IMR-90 (cell line): Measurements from ENCODE around the gene IGFBPL1. TPM values are rescaled to one million over a fixed set of nuclear protein-coding genes. Genes with fewer than 3 reads are reported as not detected.

Experiments
- ATAC-seq: fragments of 200-7000 bp; cut with Tn5 transposase; 2 replicates; pipeline ENCODE4 v1.9.1; 2020; ENCODE audit warnings: low read depth, mild to moderate bottlenecking, moderate library complexity
- BruUV-seq: library from RNA; stranded (reverse); fragments of 400-500 nt; replicated peaks from 2 replicates; lab custom pipeline; 2021; lab: Mats Ljungman, UMichigan
- CTCF ChIA-PET: fragments of 300-600 bp; formaldehyde crosslinking; extraction: SDS; loops from one replicate; lab custom pipeline; 2021; ENCODE audit warnings: antibody characterized with exemption; lab: Yijun Ruan, JAX
- POLR2A ChIA-PET: fragments of 300-600 bp; sonication (Branson Sonifier 250); formaldehyde crosslinking; loops from one replicate; lab custom pipeline; 2022; ENCODE audit warnings: antibody characterized with exemption; ENCODE audit not compliant: unreplicated experiment; lab: Charles Lee
- DNase-seq: peaks from one replicate; pipeline ENCODE4 v3.0.0; 2013
- H2AFZ ChIP-seq: replicated peaks from 2 replicates; pipeline ENCODE3; 2013; ENCODE audit warnings: low read length, mild to moderate bottlenecking; ENCODE audit not compliant: poor library complexity
- H2AK5ac ChIP-seq: 2 replicates; pipeline ENCODE4 v1.6.1; 2013; ENCODE audit warnings: low read depth, low read length, inconsistent platforms
- H2AK9ac ChIP-seq: replicated peaks from 2 replicates; pipeline ENCODE3; 2013; ENCODE audit warnings: mild to moderate bottlenecking, low read depth, low read length, moderate library complexity; ENCODE audit not compliant: poor library complexity
- H2BK120ac ChIP-seq: 2 replicates; pipeline ENCODE4 v1.6.1; 2013; ENCODE audit warnings: low read depth, low read length, inconsistent platforms
- H2BK15ac ChIP-seq: 3 replicates; pipeline ENCODE4 v1.6.1; 2013; ENCODE audit warnings: low read depth, low read length, inconsistent platforms
- H2BK20ac ChIP-seq: 2 replicates; pipeline ENCODE4 v1.6.1; 2013; ENCODE audit warnings: low read depth, mild to moderate bottlenecking, inconsistent platforms, low read length, moderate library complexity
- H2BK5ac ChIP-seq: 2 replicates; pipeline ENCODE4 v1.6.1; 2013; ENCODE audit warnings: mild to moderate bottlenecking, low read depth, low read length, inconsistent platforms; ENCODE audit not compliant: poor library complexity, severe bottlenecking
- H3K14ac ChIP-seq: replicated peaks from 2 replicates; pipeline ENCODE4 v1.6.1; 2013; ENCODE audit warnings: low read depth, low read length, inconsistent platforms
- H3K18ac ChIP-seq: 2 replicates; pipeline ENCODE4 v1.6.1; 2013; ENCODE audit warnings: low read depth, low read length, control low read depth
- H3K23ac ChIP-seq: 2 replicates; pipeline ENCODE4 v1.6.1; 2013; ENCODE audit warnings: low read depth, low read length, inconsistent platforms
- H3K27ac ChIP-seq: 2 replicates; pipeline ENCODE4 v1.5.1; 2013; ENCODE audit warnings: mild to moderate bottlenecking, control low read depth, low read length; ENCODE audit not compliant: insufficient read depth
- H3K27me3 ChIP-seq: 2 replicates; pipeline ENCODE4 v1.6.1; 2013; ENCODE audit warnings: low read length; ENCODE audit not compliant: control insufficient read depth, insufficient read depth
- H3K36me3 ChIP-seq: 2 replicates; pipeline ENCODE4 v1.6.1; 2013; ENCODE audit warnings: low read length, mixed read lengths; ENCODE audit not compliant: control insufficient read depth, insufficient read depth
- H3K4ac ChIP-seq: 2 replicates; pipeline ENCODE4 v1.6.1; 2013; ENCODE audit warnings: low read depth, low read length, inconsistent platforms
- H3K4me1 ChIP-seq: 2 replicates; pipeline ENCODE4 v1.6.1; 2013; ENCODE audit warnings: low read length, mixed read lengths; ENCODE audit not compliant: control insufficient read depth, insufficient read depth
- H3K4me2 ChIP-seq: 2 replicates; pipeline ENCODE4 v1.6.1; 2013; ENCODE audit warnings: low read depth, mild to moderate bottlenecking, control low read depth, low read length, moderate library complexity
- H3K4me3 ChIP-seq: 2 replicates; pipeline ENCODE4 v1.5.1; 2013; ENCODE audit warnings: low read depth, mild to moderate bottlenecking, control low read depth, low read length, moderate library complexity; ENCODE audit not compliant: insufficient read depth
- H3K56ac ChIP-seq: 2 replicates; pipeline ENCODE4 v1.6.1; 2013; ENCODE audit warnings: low read length, inconsistent platforms; ENCODE audit not compliant: insufficient read depth; ENCODE audit errors: extremely low read depth
- H3K79me1 ChIP-seq, 2 experiments: 2 replicates each; pipeline ENCODE4 v1.6.1; 2013; ENCODE audit warnings: low read length in 2 of 2, inconsistent platforms in 1 of 2, low read depth in 1 of 2
- H3K9ac ChIP-seq: 2 replicates; pipeline ENCODE4 v1.6.1; 2013; ENCODE audit warnings: low read depth, low read length, control low read depth
- H3K9me1 ChIP-seq: 2 replicates; pipeline ENCODE4 v1.6.1; 2013; ENCODE audit warnings: low read length, inconsistent platforms; ENCODE audit not compliant: insufficient read depth
- H3K9me3 ChIP-seq: 2 replicates; pipeline ENCODE4 v1.6.1; 2013; ENCODE audit warnings: low read length; ENCODE audit not compliant: control insufficient read depth, insufficient read depth
- H4K20me1 ChIP-seq: 2 replicates; pipeline ENCODE4 v1.6.1; 2013; ENCODE audit warnings: low read length, inconsistent platforms; ENCODE audit not compliant: insufficient read depth
- H4K5ac ChIP-seq: 2 replicates; pipeline ENCODE4 v1.6.1; 2013; ENCODE audit warnings: mild to moderate bottlenecking, low read depth, low read length, control low read depth
- H4K8ac ChIP-seq, 2 experiments: 2 replicates each; pipeline ENCODE4 v1.6.1; 2013; ENCODE audit warnings: low read depth in 2 of 2, low read length in 2 of 2, control low read depth in 1 of 2, inconsistent platforms in 1 of 2
- H4K91ac ChIP-seq: 2 replicates; pipeline ENCODE4 v1.6.1; 2013; ENCODE audit warnings: low read depth, low read length, inconsistent platforms; ENCODE audit not compliant: insufficient read depth
- BHLHE40 ChIP-seq: fragments of 150-350 bp; IDR thresholded peaks from 2 replicates; pipeline ENCODE4 v1.6.1; 2016; ENCODE audit warnings: mild to moderate bottlenecking, low read depth, low read length
- CEBPB ChIP-seq: IDR thresholded peaks from 2 replicates; pipeline ENCODE4 v1.6.1; 2012; ENCODE audit warnings: low read depth, low read length, improper control_type of control experiment
- CHD1 ChIP-seq: IDR thresholded peaks from 2 replicates; pipeline ENCODE4 v1.6.1; 2012; ENCODE audit warnings: low read depth, low read length, improper control_type of control experiment
- ELK1 ChIP-seq: fragments of 150-350 bp; IDR thresholded peaks from 2 replicates; pipeline ENCODE4 v1.6.1; 2016; ENCODE audit warnings: low read depth, mild to moderate bottlenecking, low read length, moderate library complexity, borderline replicate concordance
- FOS ChIP-seq: fragments of 150-350 bp; IDR thresholded peaks from 2 replicates; pipeline ENCODE4 v1.6.1; 2016; ENCODE audit warnings: low read depth, low read length
- MAFK ChIP-seq: IDR thresholded peaks from 2 replicates; pipeline ENCODE4 v1.6.1; 2012; ENCODE audit warnings: low read depth, low read length, improper control_type of control experiment
- MAZ ChIP-seq: IDR thresholded peaks from 2 replicates; pipeline ENCODE4 v1.6.1; 2012; ENCODE audit warnings: low read depth, mild to moderate bottlenecking, low read length, improper control_type of control experiment, moderate library complexity, borderline replicate concordance
- MXI1 ChIP-seq: IDR thresholded peaks from 2 replicates; pipeline ENCODE4 v1.6.1; 2012; ENCODE audit warnings: low read depth, mild to moderate bottlenecking, low read length, moderate library complexity, borderline replicate concordance
- NFE2L2 ChIP-seq: fragments of 150-350 bp; IDR thresholded peaks from 2 replicates; pipeline ENCODE4 v1.6.1; 2016; ENCODE audit warnings: low read depth, mild to moderate bottlenecking, low read length
- POLR2A ChIP-seq: IDR thresholded peaks from 2 replicates; pipeline ENCODE4 v1.6.1; 2012; ENCODE audit warnings: mild to moderate bottlenecking, low read depth, low read length
- RAD21 ChIP-seq: IDR thresholded peaks from 2 replicates; pipeline ENCODE4 v1.6.1; 2012; ENCODE audit warnings: low read length, improper control_type of control experiment
- RCOR1 ChIP-seq: IDR thresholded peaks from 2 replicates; pipeline ENCODE4 v1.6.1; 2012; ENCODE audit warnings: mild to moderate bottlenecking, low read length, improper control_type of control experiment; ENCODE audit not compliant: insufficient replicate concordance
- RFX5 ChIP-seq: IDR thresholded peaks from 2 replicates; pipeline ENCODE4 v1.8.0; 2012; ENCODE audit warnings: low read depth, mild to moderate bottlenecking, low read length, moderate library complexity
- SMC3 ChIP-seq: fragments of 150-350 bp; IDR thresholded peaks from 2 replicates; pipeline ENCODE4 v1.6.1; 2016; ENCODE audit warnings: low read depth, mild to moderate bottlenecking, antibody characterized with exemption, low read length, moderate library complexity
- USF2 ChIP-seq: fragments of 150-350 bp; IDR thresholded peaks from 2 replicates; pipeline ENCODE4 v1.6.1; 2017; ENCODE audit warnings: mild to moderate bottlenecking, antibody characterized with exemption, low read length, low read depth
- WGBS, 2 experiments: methylation state at CpG; one replicate each; pipeline versions ENCODE4 v1.1.5 to v1.1.7; 2013; ENCODE audit warnings: missing lambda C conversion rate in 2 of 2; ENCODE audit not compliant: insufficient read length in 1 of 2; ENCODE audit errors: extremely low coverage in 2 of 2; 5-methylcytosine and 5-hydroxymethylcytosine counted together
- dilution Hi-C: fragments of 300-500 bp; cut with HindIII; formaldehyde crosslinking; loops from one replicate; pipeline ENCODE4 v1.14.3; 2018; ENCODE audit warnings: low sequenced_read_pairs; ENCODE audit not compliant: unreplicated experiment
- in situ Hi-C: fragments of 300-500 bp; cut with MboI; formaldehyde crosslinking; loops from 3 replicates; pipeline ENCODE4 v1.14.3; 2019; ENCODE audit warnings: low sequenced_read_pairs, inconsistent platforms, mixed read lengths
- intact Hi-C: fragments of 100-400 bp; cut with micrococcal nuclease; formaldehyde crosslinking; loops from 2 replicates; pipeline ENCODE4 v1.10.0; 2022
- polyA plus RNA-seq, 3 experiments: library from polyadenylated mRNA; depleted of rRNA; stranded (reverse); fragments of >200 nt; gene quantifications; 2 replicates each; pipeline ENCODE4 v1.2.3, GENCODE V29; 2012; ENCODE audit warnings: low replicate concordance in 1 of 3
- total RNA-seq: library from RNA; depleted of rRNA; stranded (reverse); fragments of >200 nt; gene quantifications from 2 replicates; pipeline ENCODE4 v1.2.3, GENCODE V29; 2012

IGFBPL1 gene
- total and polyA plus RNA-seq, 2 of the 4 experiments (the other 2 are of a cell fraction): not detected

GRCh38 chr9:38437193-38437823 is 13.1 kb upstream of the IGFBPL1 start:
- Histone ChIP-seq H3K56ac (no peak overlapping the region), H4K91ac (peak overlapping the region; percentile 95), H3K9ac (peak overlapping the region; percentile 55; the same call in 1 of the 2 replicates), H2AFZ (peak overlapping the region; percentile 88), H3K4ac (peak overlapping the region; percentile 83), H3K18ac (peak overlapping the region; percentile 96; the same call in 1 of the 2 replicates), H2BK20ac (peak overlapping the region; percentile 84), H3K36me3 (no peaks in the 10 kb centered on the region), H3K9me1 (peaks cover 3% of the 10 kb centered on the region; the same call in 1 of the 2 replicates), H4K8ac (peak overlapping the region; percentile 85 to 87), H2AK9ac (peak overlapping the region; percentile 75), H2BK15ac (peak overlapping the region; percentile 73; the same call in 2 of the 3 replicates), H3K4me2 (peak overlapping the region; percentile 62; the same call in 1 of the 2 replicates), H3K4me3 (no peak overlapping the region), H3K4me1 (peaks cover 15% of the 10 kb centered on the region), H3K27ac (peak overlapping the region; percentile 16; the same call in 1 of the 2 replicates), H3K9me3 (no peaks in the 10 kb centered on the region), H4K20me1 (no peaks in the 10 kb centered on the region), H4K5ac (peak overlapping the region; percentile 94), H3K23ac (0 out of 2 replicates have a peak overlapping the region, but pooled peaks have one; percentile 67), H3K14ac (peak overlapping the region; percentile 54), H3K27me3 (no peaks in the 10 kb centered on the region; the same call in 1 of the 2 replicates), H3K79me1 (no peaks in the 10 kb centered on the region; a peak in 1 of 4 replicates), H2BK120ac (peak overlapping the region; percentile 86), H2AK5ac (peak overlapping the region; percentile 85), H2BK5ac (peak overlapping the region; percentile 76)
- in situ Hi-C loops (no loop called here), intact Hi-C loops (no loop called here), dilution Hi-C loops (no loop called here)
- ChIA-PET CTCF (interaction anchor here (0.6 kb wide), 1 partner anchor 14 kb away, joined by 4 read pairs; no protein-coding TSS in a partner anchor), POLR2A (no interaction called here)
- no TSS peak for BruUV-seq
- ATAC-seq: peak; percentile 62
- peak; percentile 55 for DNase-seq
- 64% methylated on average over 5 of the region's 11 CpGs; no CpG with 5 or more reads in 1 of the 2 experiments for WGBS, 2 experiments
- TF ChIP-seq FOS (no peak), MXI1 (no peak), USF2 (no peak), ELK1 (no peak), CEBPB (no peak), NFE2L2 (no peak), MAFK (no peak; the same call in 1 of the 2 replicates), RCOR1 (no peak), RFX5 (no peak), POLR2A (no peak), BHLHE40 (no peak), MAZ (no peak), CHD1 (no peak), SMC3 (no peak), RAD21 (no peak)
